ENCODE results near the gene DLEU7. TPM values are rescaled to one million over a fixed set of nuclear protein-coding genes. Genes with fewer than 3 reads are reported as not detected.

The DLEU7 gene
- total RNA-seq, 2 donors from 2014 or later = not detected

DNA sequence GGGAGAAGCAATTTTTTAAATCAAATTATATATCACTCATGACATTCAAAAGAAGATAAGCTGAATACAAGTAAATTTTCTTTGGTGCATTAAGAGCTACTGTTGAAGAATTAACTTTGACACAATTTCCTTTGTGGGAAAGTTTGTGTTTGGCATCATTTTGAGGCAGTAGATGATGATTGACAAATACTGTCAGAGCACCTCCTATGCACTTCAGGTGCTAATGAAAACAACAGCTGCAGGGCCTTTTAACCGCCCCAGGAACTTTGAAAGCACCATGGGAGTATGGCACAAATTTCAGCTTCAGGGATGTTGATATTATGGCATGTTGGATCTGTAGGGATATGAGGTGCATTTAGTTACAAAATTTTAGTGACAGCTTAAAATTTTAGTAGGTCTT, 21.0 kb upstream of the DLEU7 start:
- Mint-ChIP-seq H3K4me1 (no peaks in the 10 kb centered on the region), H3K36me3 (ENCODE audit: low read depth) (no peaks in the 10 kb centered on the region), H3K27me3 (peaks cover 3% of the 10 kb centered on the region), H3K4me3 (no peak overlapping the region), H3K27ac (no peak overlapping the region), H3K9me3 (no peaks in the 10 kb centered on the region)
- ATAC-seq (replicated peaks) = no peak

DNA sequence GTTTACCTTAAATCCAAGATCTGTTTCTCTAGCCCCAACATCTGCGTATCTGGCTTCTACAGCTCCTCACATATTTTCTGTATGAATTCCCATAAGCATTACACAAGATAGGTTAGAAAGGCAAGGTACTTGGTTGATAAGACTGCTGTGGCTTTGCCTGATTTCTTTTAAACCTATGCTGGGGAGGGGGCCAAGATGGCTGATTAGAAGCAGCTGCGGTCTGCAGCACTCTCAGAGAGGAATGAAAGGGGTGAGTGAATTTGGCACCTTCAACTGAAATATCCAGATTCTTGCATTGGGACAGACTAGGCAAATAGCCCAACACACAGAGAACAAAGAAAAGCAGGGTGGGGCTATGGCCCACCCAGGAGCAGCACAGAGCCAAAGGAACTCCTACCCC, 12.2 kb upstream of the DLEU7 start:
- H3K27me3 Mint-ChIP-seq = peaks cover 12% of the 10 kb centered on the region
- H3K27ac Mint-ChIP-seq = no peak overlapping the region
- no peaks in the 10 kb centered on the region for H3K4me1 Mint-ChIP-seq
- ATAC-seq (replicated peaks) = no peak
- H3K36me3 Mint-ChIP-seq (ENCODE audit: low read depth) = no peaks in the 10 kb centered on the region
- peaks cover 27% of the 10 kb centered on the region for H3K9me3 Mint-ChIP-seq
- no peak overlapping the region for H3K4me3 Mint-ChIP-seq

DNA sequence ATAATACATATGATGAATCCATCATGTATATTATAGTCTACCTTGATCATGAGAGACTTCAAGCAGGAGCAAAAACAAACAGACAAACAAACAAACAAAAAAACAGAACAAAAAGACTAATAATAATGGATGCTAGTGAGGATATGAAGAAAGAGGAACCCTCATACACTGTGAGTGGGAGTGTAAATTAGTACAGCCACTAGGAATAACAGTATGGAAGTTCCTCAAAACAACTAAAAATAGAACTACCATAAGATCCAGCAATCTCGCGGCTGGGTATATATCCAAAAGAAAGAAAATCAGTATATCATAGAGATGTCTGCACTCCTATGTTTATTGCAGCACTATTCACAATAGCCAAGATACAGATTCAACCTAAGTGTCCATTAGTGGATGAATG, 7.0 kb upstream of the DLEU7 start:
- Mint-ChIP-seq H3K36me3 (ENCODE audit: low read depth) (no peaks in the 10 kb centered on the region), H3K4me1 (no peaks in the 10 kb centered on the region), H3K4me3 (no peak overlapping the region), H3K27me3 (peaks cover 4% of the 10 kb centered on the region), H3K9me3 (no peaks in the 10 kb centered on the region), H3K27ac (no peak overlapping the region)
- ATAC-seq (replicated peaks) = no peak

DNA sequence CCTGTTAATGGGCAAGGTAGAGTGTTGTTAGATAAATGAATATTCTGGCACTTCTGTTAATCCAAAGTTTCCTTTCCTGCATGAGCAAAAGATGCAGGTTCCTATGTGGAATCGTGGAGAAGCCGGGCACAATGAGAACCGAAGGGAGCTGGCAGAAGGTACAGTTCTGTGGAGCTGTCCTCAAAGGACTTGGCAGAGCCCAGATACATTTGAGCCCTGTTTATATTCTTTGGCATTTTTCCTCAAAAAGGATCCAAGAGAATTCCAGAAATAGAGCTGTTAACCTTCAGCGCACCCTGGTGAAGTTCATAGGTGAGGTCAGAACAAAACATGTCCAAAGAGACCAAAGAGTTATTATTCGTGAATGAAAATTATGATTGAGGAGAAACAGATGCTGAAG, 4.0 kb upstream of the DLEU7 start:
- ATAC-seq (replicated peaks) = no peak
- Mint-ChIP-seq H3K27ac (peak overlapping the region; percentile 44), H3K36me3 (ENCODE audit: low read depth) (no peaks in the 10 kb centered on the region), H3K27me3 (peaks cover 2% of the 10 kb centered on the region), H3K4me1 (peaks cover 4% of the 10 kb centered on the region), H3K9me3 (no peaks in the 10 kb centered on the region), H3K4me3 (no peak overlapping the region)

DNA sequence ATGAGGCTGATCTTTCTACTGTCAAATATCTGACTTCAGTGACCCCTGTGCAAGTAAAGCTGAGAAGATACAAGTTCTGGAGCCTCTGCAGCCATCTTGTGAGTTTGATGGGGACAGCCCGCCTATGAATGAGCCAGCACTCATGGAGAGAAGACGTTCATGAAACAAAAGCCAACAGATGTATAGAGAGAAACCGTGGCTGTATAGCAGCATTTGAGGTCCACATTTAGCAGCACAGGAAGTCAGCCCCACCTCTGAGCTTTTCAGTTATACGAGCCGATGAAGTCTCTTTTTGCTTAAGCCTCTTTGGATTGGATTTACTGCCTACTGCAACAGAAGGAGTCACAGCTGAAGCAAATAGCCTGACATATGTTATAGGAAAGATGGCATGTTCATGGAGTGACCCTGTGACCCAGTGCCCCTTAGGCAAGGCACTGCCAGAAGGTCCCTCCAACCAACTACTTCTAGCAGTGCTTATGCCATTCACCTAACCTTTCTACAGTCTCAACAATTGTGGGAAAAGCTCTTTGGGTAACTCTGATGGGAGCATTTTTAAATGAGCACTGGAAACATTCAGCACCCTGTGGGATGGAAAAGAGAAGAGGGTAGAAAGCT, 3.5 kb upstream of the DLEU7 start:
- no peaks in the 10 kb centered on the region for H3K36me3 Mint-ChIP-seq (ENCODE audit: low read depth)
- ATAC-seq (replicated peaks) = no peak
- peaks cover 4% of the 10 kb centered on the region for H3K4me1 Mint-ChIP-seq
- no peak overlapping the region for H3K4me3 Mint-ChIP-seq
- peaks cover 7% of the 10 kb centered on the region for H3K27me3 Mint-ChIP-seq
- H3K27ac Mint-ChIP-seq = peak overlapping the region; percentile 44
- no peaks in the 10 kb centered on the region for H3K9me3 Mint-ChIP-seq

DNA sequence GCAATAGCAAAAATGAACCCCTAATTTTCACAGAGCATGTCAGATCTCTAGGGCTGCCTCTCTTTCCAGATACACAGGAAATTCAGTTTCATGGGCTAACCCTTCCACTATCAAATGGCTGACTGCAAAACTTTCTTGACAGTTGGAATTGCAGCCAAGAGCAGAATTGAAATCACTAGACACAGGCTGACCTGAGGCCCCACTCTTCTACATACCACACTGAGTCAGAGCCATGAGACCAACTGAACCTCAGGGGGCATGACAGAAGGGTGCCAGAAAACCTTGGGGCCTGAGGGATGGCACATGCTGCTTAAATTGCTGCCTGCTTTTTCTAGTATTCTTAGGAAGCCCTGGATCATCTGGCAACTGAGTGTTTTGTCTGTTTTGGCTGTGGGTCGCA, 1.7 kb upstream of the DLEU7 start:
- no peak for ATAC-seq (replicated peaks)
- Mint-ChIP-seq H3K4me3 (no peak overlapping the region), H3K9me3 (no peaks in the 10 kb centered on the region), H3K27ac (no peak overlapping the region), H3K36me3 (ENCODE audit: low read depth) (no peaks in the 10 kb centered on the region), H3K4me1 (peaks cover 4% of the 10 kb centered on the region), H3K27me3 (peaks cover 7% of the 10 kb centered on the region)

DNA sequence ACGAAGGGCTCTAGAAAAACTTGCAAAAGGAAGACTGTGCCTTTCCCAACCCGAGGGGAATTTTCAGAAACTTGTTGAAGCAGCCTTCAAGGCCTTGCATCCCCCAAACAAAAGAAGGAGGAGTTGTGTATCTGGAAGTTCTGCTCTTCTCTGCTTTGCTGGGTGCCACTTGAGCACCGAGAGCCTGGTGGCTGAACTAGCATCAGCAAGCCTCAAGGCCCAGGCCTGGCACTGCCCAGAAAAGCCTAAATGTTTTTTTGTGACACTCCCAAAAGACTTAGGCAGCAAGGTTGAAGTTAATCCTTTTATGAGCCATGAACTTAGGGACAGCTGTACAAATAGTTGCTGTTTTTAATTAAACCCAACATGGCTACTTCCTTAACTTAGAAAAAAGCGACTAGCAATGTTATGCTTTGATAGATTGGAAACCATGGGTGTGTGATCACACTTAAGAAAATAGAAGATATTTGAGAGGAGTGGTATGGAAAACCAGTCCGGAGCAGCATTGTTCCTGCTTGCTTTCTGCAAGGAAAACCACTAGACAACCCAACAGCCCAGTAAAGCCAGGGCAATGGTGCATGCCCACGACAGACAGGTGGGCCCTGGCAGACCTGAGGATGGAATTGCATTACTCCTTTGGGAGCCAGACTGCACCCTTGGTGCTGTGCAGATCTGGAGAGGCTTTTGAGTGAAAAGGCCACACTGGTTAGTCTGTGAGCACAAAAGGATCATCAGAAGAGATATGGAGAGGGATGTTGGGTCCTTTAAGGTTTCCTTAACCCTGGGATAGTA, 788 bp upstream of the DLEU7 start:
- no peak for ATAC-seq (replicated peaks)
- H3K4me3 Mint-ChIP-seq = peak overlapping the region; percentile 15
- H3K27me3 Mint-ChIP-seq = peaks cover 7% of the 10 kb centered on the region
- no peaks in the 10 kb centered on the region for H3K36me3 Mint-ChIP-seq (ENCODE audit: low read depth)
- H3K9me3 Mint-ChIP-seq = no peaks in the 10 kb centered on the region
- H3K4me1 Mint-ChIP-seq = peaks cover 4% of the 10 kb centered on the region
- no peak overlapping the region for H3K27ac Mint-ChIP-seq

DNA sequence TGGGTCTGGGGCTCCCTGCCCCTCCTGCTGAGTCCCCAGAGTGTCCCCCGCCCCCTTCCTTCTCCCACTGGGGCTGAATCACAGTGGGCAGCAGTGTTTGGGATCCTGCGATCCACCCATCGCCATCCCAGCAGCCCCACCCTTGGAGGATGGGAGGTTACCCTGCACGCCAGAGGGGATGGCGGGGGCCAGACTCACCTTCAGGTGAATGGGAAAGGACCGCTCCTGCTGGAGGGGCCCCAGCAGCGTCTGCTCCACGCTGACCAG, 569 bp downstream of the DLEU7 start:
- H3K27me3 Mint-ChIP-seq = peaks cover 7% of the 10 kb centered on the region
- H3K4me1 Mint-ChIP-seq = peaks cover 4% of the 10 kb centered on the region
- no peak overlapping the region for H3K27ac Mint-ChIP-seq
- no peaks in the 10 kb centered on the region for H3K36me3 Mint-ChIP-seq (ENCODE audit: low read depth)
- H3K9me3 Mint-ChIP-seq = no peaks in the 10 kb centered on the region
- no peak for ATAC-seq (replicated peaks)
- peak overlapping the region; percentile 22 for H3K4me3 Mint-ChIP-seq

DNA sequence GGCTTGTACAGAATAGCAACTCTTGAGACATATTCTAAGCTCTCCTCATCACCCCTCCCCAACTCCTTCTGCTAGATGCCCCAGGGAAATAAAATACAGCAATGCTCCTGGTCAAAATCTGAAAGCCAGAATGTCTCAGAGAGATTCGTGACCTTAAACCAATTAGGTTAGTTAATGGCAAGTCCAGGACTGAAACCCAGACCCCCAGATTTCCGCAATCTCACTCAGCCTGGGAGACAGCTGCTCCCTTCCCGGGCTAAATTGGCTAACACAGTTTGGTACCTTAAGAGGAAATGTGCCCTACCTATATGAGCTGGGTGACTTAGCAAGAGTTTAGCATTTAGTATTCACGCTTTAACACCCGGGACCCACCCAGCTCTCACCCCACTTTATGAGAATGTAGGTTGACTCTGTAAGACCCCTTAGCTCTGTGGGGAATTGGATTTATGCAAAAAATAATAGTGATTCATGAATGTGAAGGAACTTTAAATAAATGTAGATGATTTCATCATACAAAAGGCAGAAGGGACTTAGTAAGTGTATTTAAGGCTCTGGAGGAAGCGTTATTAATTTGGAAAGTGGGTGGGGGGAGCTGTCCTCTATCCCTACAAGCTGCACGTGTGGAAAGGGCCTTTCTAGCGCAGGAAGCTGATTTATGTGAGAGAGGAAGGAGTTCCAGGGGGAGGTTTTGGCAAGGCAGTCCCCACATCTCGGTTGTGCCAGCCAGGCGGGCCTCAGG, 1.1 kb downstream of the DLEU7 start:
- H3K9me3 Mint-ChIP-seq = no peaks in the 10 kb centered on the region
- peaks cover 4% of the 10 kb centered on the region for H3K4me1 Mint-ChIP-seq
- H3K36me3 Mint-ChIP-seq (ENCODE audit: low read depth) = no peaks in the 10 kb centered on the region
- no peak for ATAC-seq (replicated peaks)
- peaks cover 7% of the 10 kb centered on the region for H3K27me3 Mint-ChIP-seq
- H3K27ac Mint-ChIP-seq = no peak overlapping the region
- peak overlapping the region; percentile 22 for H3K4me3 Mint-ChIP-seq

DNA sequence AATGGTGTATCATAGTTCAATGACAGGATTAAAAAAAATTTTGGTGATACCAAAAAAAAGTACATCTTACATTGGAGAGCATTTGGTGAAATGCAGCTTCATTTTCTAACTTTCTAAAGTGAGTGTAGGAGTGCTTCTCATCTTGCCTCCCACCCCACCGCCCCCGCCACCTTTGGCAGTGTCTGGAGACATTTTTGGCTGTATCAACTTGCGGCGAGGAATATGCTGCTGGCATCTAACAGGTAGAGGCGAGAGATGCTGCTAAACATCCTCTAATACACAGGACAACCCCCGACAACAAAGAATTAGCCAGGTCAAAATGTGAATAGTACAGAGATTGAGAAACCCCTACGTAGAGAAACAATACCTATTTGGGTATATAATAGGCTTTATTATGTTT, 1.7 kb downstream of the DLEU7 start:
- Mint-ChIP-seq H3K4me3 (no peak overlapping the region), H3K9me3 (no peaks in the 10 kb centered on the region), H3K27me3 (peaks cover 7% of the 10 kb centered on the region), H3K4me1 (peaks cover 4% of the 10 kb centered on the region), H3K27ac (no peak overlapping the region), H3K36me3 (ENCODE audit: low read depth) (no peaks in the 10 kb centered on the region)
- ATAC-seq (replicated peaks) = no peak

DNA sequence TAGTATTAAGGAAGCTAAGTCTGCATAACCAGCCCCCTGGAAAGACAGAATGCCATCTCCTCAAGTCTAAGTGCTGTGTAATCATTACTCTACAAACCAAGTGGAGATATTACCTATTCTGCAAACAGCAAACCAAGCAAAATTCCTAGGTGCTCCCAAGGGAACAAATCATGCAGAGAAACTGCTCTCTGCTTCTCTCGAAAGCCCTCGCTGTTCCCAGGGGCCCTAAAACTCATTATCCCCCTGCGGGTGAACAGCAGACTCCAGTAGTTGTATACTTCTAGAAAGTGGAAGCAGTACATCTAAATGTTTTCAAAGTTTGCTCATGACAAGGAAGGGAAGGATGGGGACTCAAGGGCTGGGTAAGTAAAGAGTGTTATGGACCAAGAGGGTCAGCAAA, 3.2 kb downstream of the DLEU7 start:
- Mint-ChIP-seq H3K4me3 (no peak overlapping the region), H3K4me1 (peaks cover 4% of the 10 kb centered on the region), H3K27ac (no peak overlapping the region), H3K9me3 (no peaks in the 10 kb centered on the region), H3K27me3 (peaks cover 7% of the 10 kb centered on the region), H3K36me3 (ENCODE audit: low read depth) (no peaks in the 10 kb centered on the region)
- ATAC-seq (replicated peaks) = no peak

DNA sequence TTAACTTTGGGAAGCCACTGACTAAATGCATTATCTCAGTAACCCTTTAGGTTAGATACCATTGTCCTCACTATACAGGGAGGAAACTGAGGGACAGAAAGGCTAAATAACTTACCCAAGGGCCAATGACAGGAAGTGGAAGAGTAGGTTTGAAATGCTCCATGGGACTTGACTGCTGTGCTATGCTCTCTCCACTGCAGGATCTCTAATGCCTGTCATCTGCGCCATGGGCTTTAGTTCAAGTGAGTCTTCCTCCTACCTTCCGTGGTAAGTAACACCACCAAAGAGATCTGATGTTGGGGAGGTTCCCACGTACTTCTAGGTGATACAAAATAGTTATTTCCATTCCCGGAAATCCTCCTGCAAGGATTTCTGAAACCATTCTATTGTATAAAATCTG, 3.7 kb downstream of the DLEU7 start:
- ATAC-seq (replicated peaks) = no peak
- H3K9me3 Mint-ChIP-seq = no peaks in the 10 kb centered on the region
- H3K36me3 Mint-ChIP-seq (ENCODE audit: low read depth) = no peaks in the 10 kb centered on the region
- no peak overlapping the region for H3K4me3 Mint-ChIP-seq
- peaks cover 4% of the 10 kb centered on the region for H3K4me1 Mint-ChIP-seq
- peaks cover 7% of the 10 kb centered on the region for H3K27me3 Mint-ChIP-seq
- no peak overlapping the region for H3K27ac Mint-ChIP-seq

DNA sequence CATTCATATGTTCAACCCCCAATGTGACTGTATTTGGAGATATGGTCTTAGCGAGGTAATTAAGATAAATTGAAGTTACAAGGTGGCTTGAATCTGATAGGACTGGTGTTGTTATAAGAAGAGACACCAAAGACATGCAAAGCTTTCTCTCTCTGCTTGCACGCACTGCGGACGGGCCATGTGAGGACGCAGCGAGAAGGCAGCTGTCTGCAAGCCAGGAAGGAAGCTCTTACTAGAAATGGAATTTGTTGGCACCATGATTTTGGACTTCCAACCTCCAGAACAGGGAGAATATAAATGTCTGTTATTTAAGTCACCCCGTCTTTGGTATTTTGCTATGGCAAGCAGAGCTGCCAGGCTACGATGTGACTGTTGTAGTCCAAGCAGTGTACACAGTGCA, 4.8 kb downstream of the DLEU7 start:
- no peak for ATAC-seq (replicated peaks)
- Mint-ChIP-seq H3K4me1 (peaks cover under 1% of the 10 kb centered on the region), H3K9me3 (no peaks in the 10 kb centered on the region), H3K27ac (no peak overlapping the region), H3K27me3 (peaks cover 7% of the 10 kb centered on the region), H3K36me3 (ENCODE audit: low read depth) (no peaks in the 10 kb centered on the region), H3K4me3 (no peak overlapping the region)

DNA sequence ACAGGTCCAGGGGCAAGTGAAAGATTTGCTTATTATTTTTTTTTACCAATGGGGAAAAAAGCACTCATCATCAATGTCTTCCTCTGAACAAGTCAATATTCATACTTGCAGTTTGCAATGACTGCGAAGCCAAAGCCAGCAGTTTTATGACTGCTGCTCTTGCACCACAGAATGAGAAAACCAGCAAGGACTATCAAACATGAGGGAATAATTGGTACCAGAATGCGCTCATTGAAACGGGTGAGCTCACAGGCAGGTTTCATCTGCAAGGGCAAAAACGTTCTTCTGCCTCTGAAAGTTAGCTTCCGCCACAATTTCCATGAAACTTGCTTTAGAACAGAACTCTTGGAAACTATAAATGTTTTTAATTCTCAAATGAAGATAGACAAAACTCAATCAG, 5.5 kb downstream of the DLEU7 start:
- Mint-ChIP-seq H3K27me3 (peaks cover 7% of the 10 kb centered on the region), H3K4me3 (no peak overlapping the region), H3K9me3 (no peaks in the 10 kb centered on the region), H3K27ac (no peak overlapping the region), H3K4me1 (no peaks in the 10 kb centered on the region), H3K36me3 (ENCODE audit: low read depth) (no peaks in the 10 kb centered on the region)
- ATAC-seq (replicated peaks) = no peak

DNA sequence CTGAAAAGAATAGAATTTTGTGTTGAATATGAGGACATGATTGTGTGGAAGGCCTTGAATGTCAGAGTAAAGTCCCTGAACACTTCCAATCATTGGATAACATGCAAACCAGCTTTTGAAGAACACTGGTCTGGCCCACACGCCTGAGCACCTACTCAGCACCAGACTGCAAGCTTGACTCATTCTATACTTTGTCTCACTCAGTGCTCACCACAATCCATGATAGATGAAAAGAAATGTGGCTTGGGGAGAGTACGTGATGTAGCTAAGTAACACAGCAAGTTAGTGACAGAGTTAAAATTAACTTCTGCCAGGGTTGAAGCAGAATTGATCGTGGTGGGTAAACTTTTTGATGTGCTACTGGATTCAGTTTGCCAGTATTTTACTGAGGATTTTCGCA, 12.0 kb downstream of the DLEU7 start:
- Mint-ChIP-seq H3K27ac (no peak overlapping the region), H3K4me1 (no peaks in the 10 kb centered on the region), H3K4me3 (no peak overlapping the region), H3K27me3 (no peaks in the 10 kb centered on the region), H3K36me3 (ENCODE audit: low read depth) (no peaks in the 10 kb centered on the region), H3K9me3 (no peaks in the 10 kb centered on the region)
- ATAC-seq (replicated peaks) = peak; percentile 95

Data from activated T-helper 17 cell treated with anti-CD3 and anti-CD28 coated beads, Interleukin-2, amount 50 U/mL, for 72 hours (primary cell).